ENCODE data around the gene C19orf12. TPM values are rescaled to one million over a fixed set of nuclear protein-coding genes. Genes with fewer than 3 reads are reported as not detected.

The C19orf12 gene
- total and polyA plus RNA-seq, 2 of the 13 experiments (the other 11 are each of a cell fraction or from before 2014, with no cell fraction given), result 17.7 to 34.4 TPM

DNA sequence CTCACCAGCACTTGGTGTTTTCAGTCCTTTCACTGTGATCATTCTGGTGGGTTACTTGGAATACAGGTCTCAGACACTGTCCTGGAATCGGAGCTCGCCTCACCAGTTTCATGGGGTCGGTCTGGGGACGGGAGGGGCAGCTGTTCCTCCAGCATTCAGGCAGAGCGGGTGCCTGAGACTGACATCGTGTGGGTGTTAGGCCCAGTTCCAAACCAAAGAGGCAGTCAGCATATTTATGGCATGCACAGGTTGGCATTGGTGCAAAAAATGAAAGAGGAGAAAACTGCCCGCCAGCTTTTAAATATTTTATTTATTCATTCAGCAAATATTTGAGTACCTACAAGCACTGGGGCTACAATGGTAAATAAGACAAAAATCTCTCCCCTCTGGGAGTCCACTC lies 29.7 kb downstream of the C19orf12 start:
- no peak overlapping the region for H3K27ac ChIP-seq (ENCODE audit: extremely low read length, insufficient read depth, low read length)
- ATAC-seq (no peak), FAIRE-seq (no peak), DNase-seq (ENCODE audit: low spot score) (no peak)
- no peaks in the 10 kb centered on the region for H3K79me2 ChIP-seq (ENCODE audit: insufficient read depth, low read length)
- H3K4me1 ChIP-seq (ENCODE audit: insufficient read depth, low read length), result peaks cover 18% of the 10 kb centered on the region
- no peaks in the 10 kb centered on the region for H4K20me1 ChIP-seq (ENCODE audit: insufficient read depth, low read length)
- intact Hi-C loops (cut with micrococcal nuclease; ENCODE audit: unreplicated experiment), result no loop called here
- TF ChIP-seq ZNF781 (CRISPR knock-in tag; IDR thresholded peaks at IDR 0.05; ENCODE audit: borderline replicate concordance, not compliant biosample characterization) (no peak), ZNF792 (CRISPR knock-in tag; IDR thresholded peaks at IDR 0.05) (no peak), ZBTB34 (CRISPR knock-in tag; IDR thresholded peaks at IDR 0.05) (no peak), SNRNP70 (IDR thresholded peaks at IDR 0.05; ENCODE audit: low read depth, low read length) (no peak), ZNF543 (CRISPR knock-in tag; IDR thresholded peaks at IDR 0.05) (no peak), ZC3H4 (CRISPR knock-in tag; IDR thresholded peaks at IDR 0.05; ENCODE audit: borderline replicate concordance) (no peak), ZNF335 (CRISPR knock-in tag; IDR thresholded peaks at IDR 0.05) (no peak), ZBTB38 (CRISPR knock-in tag; IDR thresholded peaks at IDR 0.05) (no peak), ZNF382 (CRISPR knock-in tag; IDR thresholded peaks at IDR 0.05; ENCODE audit: borderline replicate concordance) (no peak), RELA (CRISPR knock-in tag; IDR thresholded peaks at IDR 0.05) (no peak), IKZF4 (CRISPR knock-in tag; IDR thresholded peaks at IDR 0.05; ENCODE audit: borderline replicate concordance, low read depth, not compliant biosample characterization) (no peak), ETV5 (CRISPR knock-in tag; IDR thresholded peaks at IDR 0.05; ENCODE audit: borderline replicate concordance) (no peak), JUND (CRISPR knock-in tag; IDR thresholded peaks at IDR 0.05) (no peak), CCAR2 (optimal IDR thresholded peaks at IDR 0.05; ENCODE audit: low read depth, low read length) (no peak)
- TF ChIP-seq, protein P1, sequence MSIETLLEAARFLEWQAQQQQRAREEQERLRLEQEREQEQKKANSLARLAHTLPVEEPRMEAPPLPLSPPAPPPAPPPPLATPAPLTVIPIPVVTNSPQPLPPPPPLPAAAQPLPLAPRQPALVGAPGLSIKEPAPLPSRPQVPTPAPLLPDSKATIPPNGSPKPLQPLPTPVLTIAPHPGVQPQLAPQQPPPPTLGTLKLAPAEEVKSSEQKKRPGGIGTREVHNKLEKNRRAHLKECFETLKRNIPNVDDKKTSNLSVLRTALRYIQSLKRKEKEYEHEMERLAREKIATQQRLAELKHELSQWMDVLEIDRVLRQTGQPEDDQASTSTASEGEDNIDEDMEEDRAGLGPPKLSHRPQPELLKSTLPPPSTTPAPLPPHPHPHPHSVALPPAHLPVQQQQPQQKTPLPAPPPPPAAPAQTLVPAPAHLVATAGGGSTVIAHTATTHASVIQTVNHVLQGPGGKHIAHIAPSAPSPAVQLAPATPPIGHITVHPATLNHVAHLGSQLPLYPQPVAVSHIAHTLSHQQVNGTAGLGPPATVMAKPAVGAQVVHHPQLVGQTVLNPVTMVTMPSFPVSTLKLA (IDR thresholded peaks at IDR 0.05), result no peak
- TF ChIP-seq, protein P2, sequence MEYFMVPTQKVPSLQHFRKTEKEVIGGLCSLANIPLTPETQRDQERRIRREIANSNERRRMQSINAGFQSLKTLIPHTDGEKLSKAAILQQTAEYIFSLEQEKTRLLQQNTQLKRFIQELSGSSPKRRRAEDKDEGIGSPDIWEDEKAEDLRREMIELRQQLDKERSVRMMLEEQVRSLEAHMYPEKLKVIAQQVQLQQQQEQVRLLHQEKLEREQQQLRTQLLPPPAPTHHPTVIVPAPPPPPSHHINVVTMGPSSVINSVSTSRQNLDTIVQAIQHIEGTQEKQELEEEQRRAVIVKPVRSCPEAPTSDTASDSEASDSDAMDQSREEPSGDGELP (IDR thresholded peaks at IDR 0.05; ENCODE audit: borderline replicate concordance, low read depth), result no peak
- H3K27me3 ChIP-seq (ENCODE audit: control insufficient read depth in 1 of 2, insufficient read depth in 2 of 2, low read length in 2 of 2), result peaks cover 5 to 18% of the 10 kb centered on the region in 2 experiments
- BruUV-seq (replicated peaks), result no TSS peak
- H2AFZ ChIP-seq (ENCODE audit: low read length), result no peak overlapping the region
- 21% methylated on average over 7 of the region's 7 CpGs for WGBS (ENCODE audit: low lambda C conversion rate)
- H3K9me3 ChIP-seq (ENCODE audit: low read length), result no peaks in the 10 kb centered on the region
- H3K9ac ChIP-seq (ENCODE audit: insufficient read depth, low read depth, low read length), result no peak overlapping the region
- ChIA-PET POLR2A (no interaction called here), CTCF (ENCODE audit: low intra/inter-chr PET ratio, low total read pairs) (no interaction called here)
- in situ Hi-C loops (cut with HindIII; ENCODE audit: extremely low pct_ligation_motif_present, low pct_unique_long_range_greater_than_20kb), result no loop called here
- H3K4me3 ChIP-seq (replicated peaks in 1 of 3; ENCODE audit: insufficient read depth in 1 of 3, low read depth in 2 of 3, low read length in 3 of 3), result no peak overlapping the region
- H3K4me2 ChIP-seq (ENCODE audit: low read depth, low read length), result no peak overlapping the region
- no peaks in the 10 kb centered on the region for H3K36me3 ChIP-seq (replicated peaks in 1 of 2; ENCODE audit: control insufficient read depth in 1 of 2, insufficient read depth in 2 of 2, low read length in 2 of 2)
